HepG2 (cell line): Measurements from ENCODE around the gene SLC23A3. TPM values are rescaled to one million over a fixed set of nuclear protein-coding genes. Genes with fewer than 3 reads are reported as not detected.

Experiments used
- ARID5B ChIP-seq: IDR thresholded peaks from 2 replicates; pipeline ENCODE4 v1.4.0; 2020; ENCODE audit warnings: mild to moderate bottlenecking, missing genetic modification reagents
- CENPX ChIP-seq: sonication (generic); formaldehyde crosslinking; IDR thresholded peaks from 2 replicates; pipeline ENCODE4 v1.9.0; 2021; ENCODE audit warnings: mild to moderate bottlenecking, missing genetic modification reagents, moderate library complexity
- GATAD1 ChIP-seq: IDR thresholded peaks from 2 replicates; pipeline ENCODE4 v1.6.1; 2016; ENCODE audit warnings: missing genetic modification reagents, missing compliant biosample characterization
- GMEB2 ChIP-seq: IDR thresholded peaks from 2 replicates; pipeline ENCODE4 v1.6.1; 2016; ENCODE audit warnings: missing biosample characterization, missing genetic modification reagents, low read depth
- GPBP1L1 ChIP-seq: sonication (generic); formaldehyde crosslinking; IDR thresholded peaks from 2 replicates; pipeline ENCODE4 v1.5.0; 2020; ENCODE audit warnings: mild to moderate bottlenecking, missing genetic modification reagents
- HES4 ChIP-seq: sonication (generic); formaldehyde crosslinking; IDR thresholded peaks from 2 replicates; pipeline ENCODE4 v1.9.0; 2021; ENCODE audit warnings: mild to moderate bottlenecking, missing genetic modification reagents, borderline replicate concordance
- JARID2 ChIP-seq: sonication (generic); formaldehyde crosslinking; IDR thresholded peaks from 2 replicates; pipeline ENCODE4 v1.8.1; 2023; ENCODE audit warnings: missing genetic modification reagents, inconsistent platforms; ENCODE audit not compliant: insufficient replicate concordance
- KDM6A ChIP-seq: IDR thresholded peaks from 2 replicates; pipeline ENCODE4 v1.6.1; 2016; ENCODE audit warnings: low read depth
- MAX ChIP-seq: IDR thresholded peaks from 2 replicates; pipeline ENCODE4 v1.6.1; 2012; ENCODE audit warnings: inconsistent platforms
- MEIS1 ChIP-seq: sonication (generic); formaldehyde crosslinking; IDR thresholded peaks from 2 replicates; pipeline ENCODE4 v1.9.0; 2021; ENCODE audit warnings: mild to moderate bottlenecking, missing genetic modification reagents, moderate library complexity, borderline replicate concordance
- MIXL1 ChIP-seq: IDR thresholded peaks from 2 replicates; pipeline ENCODE4 v1.6.1; 2016
- MXI1 ChIP-seq: IDR thresholded peaks from 3 replicates; pipeline ENCODE4 v1.6.1; 2012; ENCODE audit warnings: low read depth, low read length, inconsistent platforms, borderline replicate concordance
- ZNF382 ChIP-seq: sonication (generic); formaldehyde crosslinking; IDR thresholded peaks from 2 replicates; pipeline ENCODE4 v1.5.0; 2020; ENCODE audit warnings: missing genetic modification reagents, mild to moderate bottlenecking, borderline replicate concordance
- ZNF446 ChIP-seq: sonication (generic); formaldehyde crosslinking; IDR thresholded peaks from 2 replicates; pipeline ENCODE4 v1.5.0; 2020; ENCODE audit warnings: mild to moderate bottlenecking, missing genetic modification reagents
- ZNF549 ChIP-seq: sonication (generic); formaldehyde crosslinking; IDR thresholded peaks from 2 replicates; pipeline ENCODE4 v1.5.0; 2020; ENCODE audit warnings: missing genetic modification reagents
- ZNF598 ChIP-seq: sonication (generic); formaldehyde crosslinking; IDR thresholded peaks from 2 replicates; pipeline ENCODE4 v1.5.1; 2020; ENCODE audit warnings: mild to moderate bottlenecking, missing genetic modification reagents, borderline replicate concordance
- ZNF616 ChIP-seq: sonication (generic); formaldehyde crosslinking; IDR thresholded peaks from 2 replicates; pipeline ENCODE4 v1.5.0; 2020; ENCODE audit warnings: low read depth, mild to moderate bottlenecking, missing genetic modification reagents
- ZNF629 ChIP-seq: sonication (generic); formaldehyde crosslinking; conservative IDR thresholded peaks from 2 replicates; pipeline ENCODE4 v1.5.0; 2020; ENCODE audit warnings: missing genetic modification reagents
- ZNF770 ChIP-seq: sonication (generic); formaldehyde crosslinking; IDR thresholded peaks from 2 replicates; pipeline ENCODE4 v1.5.0; 2020; ENCODE audit warnings: mild to moderate bottlenecking, missing genetic modification reagents
- ZSCAN21 ChIP-seq: sonication (generic); formaldehyde crosslinking; IDR thresholded peaks from 2 replicates; pipeline ENCODE4 v1.8.0; 2022; ENCODE audit warnings: mild to moderate bottlenecking, missing genetic modification reagents, moderate library complexity, borderline replicate concordance
- polyA plus RNA-seq, 8 experiments: library from polyadenylated mRNA; depleted of rRNA in 3 of 8; stranded (reverse) in 7 of 8; unstranded in 1 of 8; fragments of >200 nt; fragmentation: Illumina TruSeq in 4 of 8; extraction: Trizol in 4 of 8; gene quantifications; 2 replicates each; pipeline versions ENCODE4 v1.2.1 to v1.2.3, GENCODE V29; 2011 to 2016; ENCODE audit warnings: low read depth in 4 of 8, missing spikeins in 1 of 8, mixed read lengths in 1 of 8; ENCODE audit not compliant: insufficient read depth in 1 of 8
- total RNA-seq, 5 experiments: library from RNA; depleted of rRNA; stranded (reverse); fragments of >200 nt; fragmentation: Illumina TruSeq; extraction: Trizol; gene quantifications; 2 replicates each; pipeline ENCODE4 v1.2.3, GENCODE V29; 2016; ENCODE audit warnings: low read depth in 1 of 5

Gene SLC23A3
- total and polyA plus RNA-seq, 2 of the 13 experiments (the other 11 are each of a cell fraction or from before 2014, with no cell fraction given) = 0.38 to 0.78 TPM

- TF ChIP-seq ARID5B (CRISPR knock-in tag) (peak; percentile 85), ZNF382 (CRISPR knock-in tag) (no peak), ZNF770 (CRISPR knock-in tag) (no peak), ZNF549 (CRISPR knock-in tag) (no peak), JARID2 (no peak), MAX (peak; percentile 95), GMEB2 (CRISPR knock-in tag) (peak; percentile 87), CENPX (CRISPR knock-in tag) (no peak), ZNF616 (CRISPR knock-in tag) (peak; percentile 95), ZNF446 (CRISPR knock-in tag) (peak; percentile 97; the same call in 1 of the 2 replicates), GATAD1 (peak; percentile 84), ZSCAN21 (CRISPR knock-in tag) (peak; percentile 98), KDM6A (CRISPR knock-in tag) (no peak), HES4 (CRISPR knock-in tag) (peak; percentile 95; the same call in 1 of the 2 replicates), ZNF629 (peak; percentile 32; the same call in 1 of the 2 replicates), GPBP1L1 (CRISPR knock-in tag) (no peak), ZNF598 (CRISPR knock-in tag) (peak; percentile 82; the same call in 1 of the 2 replicates), MIXL1 (CRISPR knock-in tag) (peak; percentile 73), MEIS1 (peak; percentile 97), MXI1 (peak; percentile 88; the same call in 2 of the 3 replicates)
Measured at GRCh38 chr2:219218732-219219701, 49.2 kb upstream of the SLC23A3 start, which contains the start of gene ABCB6 (continued).
